Activated CD4-positive, alpha-beta T cell treated with anti-CD3 and anti-CD28 coated beads, Interleukin-2, Interleukin-4, amounts not matched to agents 100 ng/mL and 50 ng/mL, durations not matched to agents 16 hours and 8 hours (primary cell): Measurements from ENCODE around the gene ZSCAN18.
"Not testable (repeated sequence)": the region's sequence is repeated elsewhere in the genome, so short reads cannot be mapped to it uniquely, and the experiment has no call there.

Source experiments
- DNase-seq: peaks from one replicate; pipeline ENCODE4 v3.0.0-alpha.2; 2020; ENCODE audit warnings: low spot score

ZSCAN18 gene, protein sequence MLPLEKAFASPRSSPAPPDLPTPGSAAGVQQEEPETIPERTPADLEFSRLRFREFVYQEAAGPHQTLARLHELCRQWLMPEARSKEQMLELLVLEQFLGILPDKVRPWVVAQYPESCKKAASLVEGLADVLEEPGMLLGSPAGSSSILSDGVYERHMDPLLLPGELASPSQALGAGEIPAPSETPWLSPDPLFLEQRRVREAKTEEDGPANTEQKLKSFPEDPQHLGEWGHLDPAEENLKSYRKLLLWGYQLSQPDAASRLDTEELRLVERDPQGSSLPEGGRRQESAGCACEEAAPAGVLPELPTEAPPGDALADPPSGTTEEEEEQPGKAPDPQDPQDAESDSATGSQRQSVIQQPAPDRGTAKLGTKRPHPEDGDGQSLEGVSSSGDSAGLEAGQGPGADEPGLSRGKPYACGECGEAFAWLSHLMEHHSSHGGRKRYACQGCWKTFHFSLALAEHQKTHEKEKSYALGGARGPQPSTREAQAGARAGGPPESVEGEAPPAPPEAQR

DNA sequence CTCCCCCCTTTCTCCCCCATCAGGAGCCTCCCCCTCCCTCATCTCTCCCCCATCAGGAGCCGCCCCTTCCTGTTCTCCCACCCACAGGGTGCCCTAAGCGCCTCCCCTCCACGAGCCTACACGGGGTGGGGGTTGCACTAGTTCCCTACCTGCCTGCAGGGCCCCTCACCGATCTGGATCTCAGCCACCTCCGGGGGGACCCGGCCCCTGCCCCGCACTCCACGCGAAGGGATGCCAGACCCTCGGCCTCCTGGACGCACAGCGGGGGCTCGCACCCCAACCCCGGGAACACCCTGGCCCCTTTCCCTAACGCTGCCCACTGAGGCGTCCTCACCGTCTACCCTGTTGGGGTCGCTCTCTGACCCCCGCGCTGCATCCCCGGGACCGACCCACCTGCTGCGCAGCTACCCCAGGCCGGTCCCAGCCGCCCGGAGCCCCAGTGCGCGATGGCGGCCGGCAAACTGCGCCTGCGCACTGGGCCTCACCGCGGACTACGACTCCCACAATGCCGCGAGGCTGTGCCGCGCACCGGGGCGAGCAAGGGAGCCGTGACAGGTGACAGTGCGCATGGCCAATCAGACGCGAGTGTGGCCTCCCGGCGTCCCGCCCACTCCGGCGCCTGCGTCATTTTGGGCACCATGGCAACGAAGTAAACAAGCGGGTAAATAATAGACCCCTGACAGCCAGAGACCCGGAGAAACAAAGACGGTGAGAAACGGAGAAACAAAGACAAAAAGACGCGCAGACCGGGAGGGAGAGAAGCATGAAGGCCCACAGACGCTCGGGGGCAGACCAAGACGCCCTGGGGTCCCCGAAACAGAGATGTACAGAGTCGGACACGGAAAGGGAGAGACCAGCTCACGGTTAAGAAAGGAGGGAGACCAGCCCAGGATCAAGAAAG is at the start of gene ZSCAN18:
ZSCAN18 (minus strand) TSS at position 451 of the 901 bp plus-strand sequence. CDS start 7,964 bp downstream, outside the sequence.
- peak; percentile 80 for DNase-seq

DNA sequence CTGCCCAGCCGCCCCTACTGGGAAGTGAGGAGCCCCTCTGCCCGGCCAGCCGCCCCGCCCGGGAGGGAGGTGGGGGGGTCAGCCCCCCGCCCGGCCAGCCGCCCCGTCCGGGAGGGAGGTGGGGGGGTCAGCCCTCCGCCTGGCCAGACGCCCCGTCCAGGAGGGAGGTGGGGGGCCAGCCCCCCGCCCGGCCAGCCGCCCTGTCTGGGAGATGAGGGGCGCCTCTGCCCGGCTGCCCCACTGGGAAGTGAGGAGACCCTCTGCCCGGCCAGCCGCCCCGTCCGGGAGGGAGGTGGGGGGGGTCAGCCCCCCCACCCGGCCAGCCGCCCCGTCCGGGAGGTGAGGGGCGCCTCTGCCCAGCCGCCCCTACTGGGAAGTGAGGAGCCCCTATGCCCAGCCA is 49.4 kb upstream of the ZSCAN18 start:
- not testable (repeated sequence) for DNase-seq

GRCh38 chr19:58145849-58146248 is 47.8 kb upstream of the ZSCAN18 start:
- DNase-seq = no peak

- DNase-seq = no peak
Observed at GRCh38 chr19:58134244-58134643, 36.2 kb upstream of the ZSCAN18 start.

- no peak for DNase-seq
Observed at GRCh38 chr19:58129284-58129683, 31.3 kb upstream of the ZSCAN18 start.

GRCh38 chr19:58128041-58128685 is 30.1 kb upstream of the ZSCAN18 start:
- no peak for DNase-seq

- no peak for DNase-seq
Observed at GRCh38 chr19:58123354-58123753, 25.3 kb upstream of the ZSCAN18 start.

- DNase-seq = no peak
Observed at GRCh38 chr19:58118979-58119733, 21.1 kb upstream of the ZSCAN18 start.

- DNase-seq = no peak
Observed at GRCh38 chr19:58117841-58118575, 20.0 kb upstream of the ZSCAN18 start.

DNA sequence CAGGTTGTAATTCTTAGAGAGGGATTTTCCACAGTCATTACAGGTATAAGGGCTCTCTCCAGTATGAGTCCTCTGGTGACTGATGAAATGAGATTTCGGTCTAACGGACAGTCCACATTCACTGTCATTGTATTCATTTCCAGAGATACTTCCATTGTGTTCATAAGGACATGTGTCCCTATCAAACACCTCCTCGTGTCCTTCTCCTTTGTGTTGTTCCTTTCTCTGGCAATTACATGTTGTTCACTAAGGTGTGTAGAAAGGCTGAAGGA is 10.5 kb upstream of the ZSCAN18 start:
- DNase-seq = no peak

GRCh38 chr19:58107778-58108545 is 9.9 kb upstream of the ZSCAN18 start:
- no peak for DNase-seq

- DNase-seq = no peak
Observed at GRCh38 chr19:58098682-58098998, 609 bp upstream of the ZSCAN18 start.

- no peak for DNase-seq
Observed at GRCh38 chr19:58097349-58097748, 682 bp downstream of the ZSCAN18 start.

GRCh38 chr19:58096884-58097283 is 1.1 kb downstream of the ZSCAN18 start:
- no peak for DNase-seq

DNA sequence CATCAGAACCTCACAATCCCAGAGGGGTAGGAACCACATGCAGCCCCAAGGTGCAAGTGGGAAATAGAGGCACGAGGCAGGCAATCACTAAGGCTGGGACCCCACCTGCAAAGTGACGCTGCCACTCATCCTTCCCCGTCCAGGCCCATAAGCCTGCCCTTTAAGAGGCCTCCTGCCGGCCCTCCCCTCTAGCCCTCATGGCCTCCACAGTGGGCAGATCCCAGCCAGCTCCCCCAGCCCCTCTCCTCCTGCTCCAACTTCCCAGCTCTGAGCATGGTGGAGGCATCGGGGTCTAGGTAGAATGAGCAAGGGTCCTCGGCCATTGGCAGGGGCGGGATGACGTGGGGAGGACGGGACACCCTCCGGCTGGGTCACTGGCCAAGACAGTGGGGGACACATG is 2.7 kb downstream of the ZSCAN18 start:
- DNase-seq = no peak

DNA sequence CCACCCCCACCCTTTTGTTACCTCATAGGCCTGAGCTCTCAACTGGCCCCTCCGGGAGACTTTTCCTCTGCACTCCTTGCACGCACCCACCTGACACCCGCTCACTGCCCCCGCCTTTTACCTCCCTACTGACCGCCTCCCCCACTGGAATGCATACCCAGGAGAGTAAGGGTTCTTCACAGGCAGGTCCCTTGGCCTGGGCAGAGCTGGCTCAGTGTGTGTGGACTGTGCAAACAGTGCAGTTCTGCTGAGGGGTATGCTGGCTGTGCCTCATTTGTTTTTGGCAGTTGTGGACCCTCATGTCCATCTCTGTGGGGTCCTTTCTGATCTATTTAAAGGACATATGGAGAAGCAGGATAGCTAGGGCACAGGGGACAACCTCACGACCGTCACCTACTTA is 5.0 kb downstream of the ZSCAN18 start:
- no peak for DNase-seq

- DNase-seq = no peak
Observed at GRCh38 chr19:58091251-58091995, 6.6 kb downstream of the ZSCAN18 start.

DNA sequence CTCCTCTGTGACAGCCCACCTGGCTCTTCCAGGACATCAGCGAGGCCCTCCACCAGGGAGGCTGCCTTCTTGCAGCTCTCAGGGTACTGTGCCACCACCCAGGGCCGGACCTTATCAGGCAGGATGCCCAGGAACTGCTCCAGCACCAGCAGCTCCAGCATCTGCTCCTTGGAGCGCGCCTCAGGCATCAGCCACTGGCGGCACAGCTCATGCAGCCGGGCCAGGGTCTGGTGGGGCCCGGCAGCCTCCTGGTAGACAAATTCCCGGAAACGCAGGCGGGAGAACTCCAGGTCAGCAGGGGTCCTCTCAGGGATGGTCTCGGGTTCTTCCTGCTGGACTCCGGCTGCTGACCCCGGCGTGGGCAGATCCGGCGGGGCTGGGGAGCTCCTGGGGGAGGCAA is 8.2 kb downstream of the ZSCAN18 start:
- DNase-seq = no peak

DNA sequence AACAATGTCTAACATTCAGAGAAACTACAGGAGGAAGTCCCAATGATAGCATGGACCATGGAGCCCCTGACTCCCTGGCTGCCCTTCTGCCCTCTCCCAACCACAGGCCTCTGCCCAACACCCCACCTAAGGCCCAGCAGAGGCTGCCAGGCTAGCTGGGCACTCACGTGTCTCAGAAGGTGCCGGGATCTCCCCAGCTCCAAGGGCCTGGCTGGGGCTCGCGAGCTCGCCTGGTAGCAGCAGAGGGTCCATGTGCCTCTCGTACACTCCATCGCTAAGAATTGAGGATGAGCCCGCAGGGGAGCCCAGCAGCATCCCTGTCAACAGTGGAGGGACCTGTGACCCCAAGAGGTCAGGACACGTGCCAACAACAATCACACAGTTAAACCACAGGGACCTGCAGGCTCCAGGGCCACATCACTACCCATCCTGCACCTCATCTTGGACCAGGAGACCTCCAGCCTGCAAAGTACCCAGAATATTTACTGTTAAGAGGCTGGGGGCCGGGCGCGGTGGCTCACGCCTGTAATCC is 9.4 kb downstream of the ZSCAN18 start:
- no peak for DNase-seq
